HepG2 (cell line): Measurements from ENCODE around the gene COG1. TPM values are rescaled to one million over a fixed set of nuclear protein-coding genes. Genes with fewer than 3 reads are reported as not detected.
A peak's percentile ranks its signal among the peaks of the same experiment; 100 is the strongest.

Experiments used
- ATAC-seq: fragments of 200-7000 bp; cut with Tn5 transposase; 3 replicates; pipeline ENCODE4 v1.9.1; 2020; ENCODE audit warnings: mild to moderate bottlenecking, moderate library complexity
- BruUV-seq: library from RNA; stranded (reverse); fragments of 400-500 nt; replicated peaks from 2 replicates; lab custom pipeline; 2021; lab: Mats Ljungman, UMichigan
- CTCF ChIA-PET: fragments of 300-600 bp; formaldehyde crosslinking; extraction: SDS; loops from one replicate; lab custom pipeline; 2021; ENCODE audit warnings: low total read pairs, inconsistent platforms, low intra/inter-chr PET ratio; lab: Yijun Ruan, JAX
- POLR2A ChIA-PET: fragments of 350-600 bp; sonication (Branson Sonifier 250); formaldehyde crosslinking; loops from one replicate; lab custom pipeline; 2020; ENCODE audit warnings: antibody characterized with exemption, inconsistent platforms; lab: Yijun Ruan, JAX
- DNase-seq: peaks from one replicate; pipeline ENCODE4 v3.0.0-alpha.2; 2015; ENCODE audit warnings: low spot score
- FAIRE-seq: peaks from 3 replicates; lab custom pipeline; 2011; peaks lifted over from hg19 to GRCh38; lab: Jason Lieb, UNC
- H2AFZ ChIP-seq: one replicate; pipeline ENCODE4 v1.6.1; 2011; ENCODE audit warnings: low read length, inconsistent platforms
- H3K27ac ChIP-seq: fragments of 300-600 bp; 3 replicates; pipeline ENCODE4 v1.8.0; 2011; ENCODE audit warnings: mixed run types, mild to moderate bottlenecking, mixed read lengths, low read length, inconsistent platforms; ENCODE audit not compliant: insufficient read depth; ENCODE audit errors: extremely low read length
- H3K27me3 ChIP-seq, 2 experiments: fragments of 200-600 bp in 1 of 2; 2 replicates in 1 of 2; 3 replicates in 1 of 2; pipeline versions ENCODE4 v1.6.0 to v1.8.0; 2011; ENCODE audit warnings: low read length in 2 of 2, mild to moderate bottlenecking in 2 of 2, moderate library complexity in 2 of 2, inconsistent platforms in 1 of 2; ENCODE audit not compliant: insufficient read depth in 2 of 2, control insufficient read depth in 1 of 2
- H3K36me3 ChIP-seq, 2 experiments: fragments of 200-600 bp in 1 of 2; replicated peaks in 1 of 2; 2 replicates in 1 of 2; 3 replicates in 1 of 2; pipeline versions ENCODE4 v1.5.1 to v1.8.0; 2011; ENCODE audit warnings: low read length in 2 of 2, inconsistent platforms in 1 of 2; ENCODE audit not compliant: insufficient read depth in 2 of 2, control insufficient read depth in 1 of 2
- H3K4me1 ChIP-seq: 2 replicates; pipeline ENCODE4 v1.5.1; 2012; ENCODE audit warnings: low read length, inconsistent platforms; ENCODE audit not compliant: insufficient read depth
- H3K4me2 ChIP-seq: 2 replicates; pipeline ENCODE4 v1.6.0; 2011; ENCODE audit warnings: low read depth, low read length, inconsistent platforms
- H3K4me3 ChIP-seq, 3 experiments: fragments of 200-600 bp in 1 of 3; sonication (generic), shearing (Covaris generic) in 1 of 3; replicated peaks in 1 of 3; 2 replicates each; pipeline ENCODE4 v1.5.1; 2011 to 2016; ENCODE audit warnings: low read length in 3 of 3, inconsistent platforms in 2 of 3, low read depth in 2 of 3, mild to moderate bottlenecking in 2 of 3, control low read depth in 1 of 3, mixed read lengths in 1 of 3; ENCODE audit not compliant: insufficient read depth in 1 of 3
- H3K79me2 ChIP-seq: one replicate; pipeline ENCODE4 v1.6.1; 2011; ENCODE audit warnings: low read length, inconsistent platforms; ENCODE audit not compliant: insufficient read depth
- H3K9ac ChIP-seq: 2 replicates; pipeline ENCODE4 v1.6.0; 2011; ENCODE audit warnings: mild to moderate bottlenecking, low read depth, low read length, inconsistent platforms; ENCODE audit not compliant: insufficient read depth
- H3K9me3 ChIP-seq: 2 replicates; pipeline ENCODE4 v1.5.1; 2012; ENCODE audit warnings: mild to moderate bottlenecking, low read length
- H4K20me1 ChIP-seq: 2 replicates; pipeline ENCODE4 v1.6.0; 2011; ENCODE audit warnings: inconsistent platforms, mild to moderate bottlenecking, low read length, moderate library complexity; ENCODE audit not compliant: insufficient read depth
- ERF ChIP-seq: IDR thresholded peaks from 2 replicates; pipeline ENCODE4 v1.6.1; 2018; ENCODE audit warnings: missing biosample characterization, missing genetic modification reagents
- GATAD2A ChIP-seq: IDR thresholded peaks from 2 replicates; pipeline ENCODE4 v1.6.1; 2016
- MAFF ChIP-seq: IDR thresholded peaks from 2 replicates; pipeline ENCODE4 v1.6.1; 2011; ENCODE audit warnings: low read depth, low read length, improper control_type of control experiment
- SIN3A ChIP-seq: IDR thresholded peaks from 2 replicates; pipeline ENCODE4 v1.6.1; 2011; ENCODE audit warnings: low read depth, mild to moderate bottlenecking, control low read depth, low read length, borderline replicate concordance
- SOX6 ChIP-seq, 2 experiments: fragments of 450-650 bp in 1 of 2; sonication (generic) in 1 of 2; formaldehyde crosslinking in 1 of 2; IDR thresholded peaks; 2 replicates each; pipeline versions ENCODE4 v1.4.0 to v1.6.1; 2017 to 2020; ENCODE audit warnings: antibody characterized with exemption in 1 of 2, mild to moderate bottlenecking in 1 of 2, missing genetic modification reagents in 1 of 2
- ZBTB38 ChIP-seq: sonication (generic); formaldehyde crosslinking; IDR thresholded peaks from 2 replicates; pipeline ENCODE4 v1.5.1; 2020; ENCODE audit warnings: mild to moderate bottlenecking, missing genetic modification reagents
- ZFP36L2 ChIP-seq: sonication (generic); formaldehyde crosslinking; IDR thresholded peaks from 2 replicates; pipeline ENCODE4 v1.4.0; 2020; ENCODE audit warnings: missing genetic modification reagents
- ZNF629 ChIP-seq: sonication (generic); formaldehyde crosslinking; conservative IDR thresholded peaks from 2 replicates; pipeline ENCODE4 v1.5.0; 2020; ENCODE audit warnings: missing genetic modification reagents
- WGBS: methylation state at CpG from one replicate; pipeline ENCODE4 v1.1.6; 2017; ENCODE audit warnings: low lambda C conversion rate; 5-methylcytosine and 5-hydroxymethylcytosine counted together
- in situ Hi-C: cut with HindIII; loops from 2 replicates; pipeline ENCODE4 v1.10.0; 2017; ENCODE audit warnings: low pct_unique_long_range_greater_than_20kb; ENCODE audit not compliant: extremely low pct_ligation_motif_present
- intact Hi-C: fragments of 100-400 bp; cut with micrococcal nuclease; formaldehyde crosslinking; loops from one replicate; pipeline ENCODE4 v1.10.0; 2022; ENCODE audit not compliant: unreplicated experiment
- polyA plus RNA-seq, 8 experiments: library from polyadenylated mRNA; depleted of rRNA in 3 of 8; stranded (reverse) in 7 of 8; unstranded in 1 of 8; fragments of >200 nt; fragmentation: Illumina TruSeq in 4 of 8; extraction: Trizol in 4 of 8; gene quantifications; 2 replicates each; pipeline versions ENCODE4 v1.2.1 to v1.2.3, GENCODE V29; 2011 to 2016; ENCODE audit warnings: low read depth in 4 of 8, missing spikeins in 1 of 8, mixed read lengths in 1 of 8; ENCODE audit not compliant: insufficient read depth in 1 of 8
- total RNA-seq, 5 experiments: library from RNA; depleted of rRNA; stranded (reverse); fragments of >200 nt; fragmentation: Illumina TruSeq; extraction: Trizol; gene quantifications; 2 replicates each; pipeline ENCODE4 v1.2.3, GENCODE V29; 2016; ENCODE audit warnings: low read depth in 1 of 5
- TF ChIP-seq, protein P1 (sequence below): sonication (generic); formaldehyde crosslinking; IDR thresholded peaks from 2 replicates; pipeline ENCODE4 v1.4.0; 2020; ENCODE audit warnings: low read depth, mild to moderate bottlenecking, missing genetic modification reagents
- TF ChIP-seq, protein P2 (sequence below): IDR thresholded peaks from 2 replicates; pipeline ENCODE4 v1.4.0; 2020; ENCODE audit warnings: mild to moderate bottlenecking, missing genetic modification reagents
- TF ChIP-seq, protein P3 (sequence below): sonication (generic); IDR thresholded peaks from 2 replicates; pipeline ENCODE4 v1.6.1; 2016; ENCODE audit warnings: low read depth, borderline replicate concordance

The COG1 gene
- total and polyA plus RNA-seq, 2 of the 13 experiments (the other 11 are each of a cell fraction or from before 2014, with no cell fraction given): 36.6 to 39.7 TPM

DNA sequence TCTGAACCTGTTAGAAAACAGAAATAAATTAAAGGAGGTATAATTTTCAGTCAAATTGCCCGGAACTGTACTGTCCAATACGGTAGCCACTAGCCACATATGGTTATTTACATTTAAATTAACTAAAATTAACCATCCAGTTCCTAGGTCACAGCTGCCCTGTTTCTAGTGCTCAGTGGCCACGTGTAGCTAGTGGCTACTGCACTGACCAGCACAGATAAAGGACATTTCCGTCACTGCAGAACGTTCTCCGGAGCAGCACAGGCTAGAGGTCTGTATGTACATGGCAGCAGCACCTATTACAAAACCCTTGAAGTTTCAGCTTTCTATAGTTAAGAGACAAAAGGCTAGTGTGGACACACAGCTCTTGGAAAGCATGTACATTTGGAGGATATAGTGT is 35.1 kb downstream of the COG1 start:
- ATAC-seq (no peak), FAIRE-seq (no peak), DNase-seq (no peak)
- TF ChIP-seq, protein P1, sequence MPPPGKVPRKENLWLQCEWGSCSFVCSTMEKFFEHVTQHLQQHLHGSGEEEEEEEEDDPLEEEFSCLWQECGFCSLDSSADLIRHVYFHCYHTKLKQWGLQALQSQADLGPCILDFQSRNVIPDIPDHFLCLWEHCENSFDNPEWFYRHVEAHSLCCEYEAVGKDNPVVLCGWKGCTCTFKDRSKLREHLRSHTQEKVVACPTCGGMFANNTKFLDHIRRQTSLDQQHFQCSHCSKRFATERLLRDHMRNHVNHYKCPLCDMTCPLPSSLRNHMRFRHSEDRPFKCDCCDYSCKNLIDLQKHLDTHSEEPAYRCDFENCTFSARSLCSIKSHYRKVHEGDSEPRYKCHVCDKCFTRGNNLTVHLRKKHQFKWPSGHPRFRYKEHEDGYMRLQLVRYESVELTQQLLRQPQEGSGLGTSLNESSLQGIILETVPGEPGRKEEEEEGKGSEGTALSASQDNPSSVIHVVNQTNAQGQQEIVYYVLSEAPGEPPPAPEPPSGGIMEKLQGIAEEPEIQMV (CRISPR knock-in tag): no peak
- peak; percentile 51; the same call in 1 of the 2 replicates for TF ChIP-seq ZBTB38 (CRISPR knock-in tag)
- CTCF ChIA-PET: no interaction called here
- peaks cover 1 to 2% of the 10 kb centered on the region in 2 experiments; a peak in 2 of 5 replicates for H3K36me3 ChIP-seq
- no TSS peak for BruUV-seq
- no peak overlapping the region for H3K9ac ChIP-seq
- in situ Hi-C loops: no loop called here
- no peak overlapping the region for H3K27ac ChIP-seq
- no peak overlapping the region for H2AFZ ChIP-seq
- H3K79me2 ChIP-seq: peaks cover 75% of the 10 kb centered on the region
- intact Hi-C loops: no loop called here
- peaks cover 0 to 4% of the 10 kb centered on the region in 2 experiments; a peak in 1 of 5 replicates for H3K27me3 ChIP-seq
- POLR2A ChIA-PET: interaction anchor here (0.6 to 1.7 kb wide), 5 partner anchors 21 to 37 kb away, joined by 3 to 6 read pairs (median 5); no protein-coding TSS in a partner anchor
- no peak overlapping the region for H3K4me3 ChIP-seq
- 73% methylated on average over 6 of the region's 6 CpGs for WGBS
- H4K20me1 ChIP-seq: no peaks in the 10 kb centered on the region
- peaks cover 72% of the 10 kb centered on the region for H3K4me1 ChIP-seq
- H3K4me2 ChIP-seq: 0 out of 2 replicates have a peak overlapping the region, but pooled peaks have one; percentile 18
- H3K9me3 ChIP-seq: no peaks in the 10 kb centered on the region

DNA sequence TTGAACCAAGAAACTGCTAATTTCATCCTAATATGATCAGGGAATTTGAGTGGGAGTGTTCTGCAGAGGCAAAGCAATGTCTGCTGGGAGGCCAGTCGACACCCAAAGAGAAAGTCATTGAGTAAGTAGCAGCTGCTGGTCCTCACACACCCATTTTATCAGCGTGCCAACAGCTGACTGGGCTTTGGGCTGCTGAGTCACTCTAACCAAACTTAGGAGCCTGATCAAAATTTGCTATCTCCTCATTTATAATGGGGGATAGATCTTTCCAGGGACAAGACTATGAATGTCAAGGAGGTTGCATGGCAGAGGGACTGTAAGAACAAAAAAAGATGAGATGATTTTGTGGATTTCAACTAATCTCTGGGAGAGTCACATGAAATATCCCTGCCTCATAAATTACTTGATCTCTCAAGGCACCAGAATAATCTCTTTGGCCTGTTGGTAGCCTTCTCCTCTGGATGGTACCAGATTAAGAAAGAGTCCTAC is 35.9 kb downstream of the COG1 start:
- H3K4me2 ChIP-seq: peak overlapping the region; percentile 18
- CTCF ChIA-PET: no interaction called here
- H3K4me3 ChIP-seq: no peak overlapping the region
- no peaks in the 10 kb centered on the region for H3K9me3 ChIP-seq
- H3K27ac ChIP-seq: peak overlapping the region; percentile 26
- in situ Hi-C loops: no loop called here
- H3K79me2 ChIP-seq: peaks cover 83% of the 10 kb centered on the region
- 20% methylated on average over 2 of the region's 2 CpGs for WGBS
- H3K27me3 ChIP-seq: peaks cover 0 to 4% of the 10 kb centered on the region in 2 experiments; a peak in 1 of 5 replicates
- H3K36me3 ChIP-seq: no peaks in the 10 kb centered on the region; a peak in 1 of 5 replicates
- FAIRE-seq: peak; percentile 26
- POLR2A ChIA-PET: interaction anchor here (1.0 to 1.4 kb wide), 3 partner anchors 25 to 82 kb away, joined by 3 to 6 read pairs (median 3); no protein-coding TSS in a partner anchor
- intact Hi-C loops: no loop called here
- H2AFZ ChIP-seq: no peak overlapping the region
- BruUV-seq: TSS peak; percentile 25
- DNase-seq: peak; percentile 63
- H3K9ac ChIP-seq: no peak overlapping the region
- H4K20me1 ChIP-seq: no peaks in the 10 kb centered on the region
- no peak for ATAC-seq
- H3K4me1 ChIP-seq: peaks cover 75% of the 10 kb centered on the region
- TF ChIP-seq, protein P2, sequence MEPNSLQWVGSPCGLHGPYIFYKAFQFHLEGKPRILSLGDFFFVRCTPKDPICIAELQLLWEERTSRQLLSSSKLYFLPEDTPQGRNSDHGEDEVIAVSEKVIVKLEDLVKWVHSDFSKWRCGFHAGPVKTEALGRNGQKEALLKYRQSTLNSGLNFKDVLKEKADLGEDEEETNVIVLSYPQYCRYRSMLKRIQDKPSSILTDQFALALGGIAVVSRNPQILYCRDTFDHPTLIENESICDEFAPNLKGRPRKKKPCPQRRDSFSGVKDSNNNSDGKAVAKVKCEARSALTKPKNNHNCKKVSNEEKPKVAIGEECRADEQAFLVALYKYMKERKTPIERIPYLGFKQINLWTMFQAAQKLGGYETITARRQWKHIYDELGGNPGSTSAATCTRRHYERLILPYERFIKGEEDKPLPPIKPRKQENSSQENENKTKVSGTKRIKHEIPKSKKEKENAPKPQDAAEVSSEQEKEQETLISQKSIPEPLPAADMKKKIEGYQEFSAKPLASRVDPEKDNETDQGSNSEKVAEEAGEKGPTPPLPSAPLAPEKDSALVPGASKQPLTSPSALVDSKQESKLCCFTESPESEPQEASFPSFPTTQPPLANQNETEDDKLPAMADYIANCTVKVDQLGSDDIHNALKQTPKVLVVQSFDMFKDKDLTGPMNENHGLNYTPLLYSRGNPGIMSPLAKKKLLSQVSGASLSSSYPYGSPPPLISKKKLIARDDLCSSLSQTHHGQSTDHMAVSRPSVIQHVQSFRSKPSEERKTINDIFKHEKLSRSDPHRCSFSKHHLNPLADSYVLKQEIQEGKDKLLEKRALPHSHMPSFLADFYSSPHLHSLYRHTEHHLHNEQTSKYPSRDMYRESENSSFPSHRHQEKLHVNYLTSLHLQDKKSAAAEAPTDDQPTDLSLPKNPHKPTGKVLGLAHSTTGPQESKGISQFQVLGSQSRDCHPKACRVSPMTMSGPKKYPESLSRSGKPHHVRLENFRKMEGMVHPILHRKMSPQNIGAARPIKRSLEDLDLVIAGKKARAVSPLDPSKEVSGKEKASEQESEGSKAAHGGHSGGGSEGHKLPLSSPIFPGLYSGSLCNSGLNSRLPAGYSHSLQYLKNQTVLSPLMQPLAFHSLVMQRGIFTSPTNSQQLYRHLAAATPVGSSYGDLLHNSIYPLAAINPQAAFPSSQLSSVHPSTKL (CRISPR knock-in tag): peak; percentile 21; the same call in 1 of the 2 replicates
- TF ChIP-seq, protein P3, sequence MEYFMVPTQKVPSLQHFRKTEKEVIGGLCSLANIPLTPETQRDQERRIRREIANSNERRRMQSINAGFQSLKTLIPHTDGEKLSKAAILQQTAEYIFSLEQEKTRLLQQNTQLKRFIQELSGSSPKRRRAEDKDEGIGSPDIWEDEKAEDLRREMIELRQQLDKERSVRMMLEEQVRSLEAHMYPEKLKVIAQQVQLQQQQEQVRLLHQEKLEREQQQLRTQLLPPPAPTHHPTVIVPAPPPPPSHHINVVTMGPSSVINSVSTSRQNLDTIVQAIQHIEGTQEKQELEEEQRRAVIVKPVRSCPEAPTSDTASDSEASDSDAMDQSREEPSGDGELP: peak; percentile 98
- TF ChIP-seq ZFP36L2: no peak
- TF ChIP-seq ZNF629 (CRISPR knock-in tag): 0 out of 2 replicates have a peak, but pooled peaks have one; percentile 20
- peak; percentile 57 for TF ChIP-seq MAFF
- TF ChIP-seq SOX6 (IDR thresholded peaks at IDR 0.05): no peak
- no peak for TF ChIP-seq SOX6 (CRISPR knock-in tag; IDR thresholded peaks at IDR 0.05)
- peak; percentile 79; the same call in 1 of the 2 replicates for TF ChIP-seq SIN3A
- 0 out of 2 replicates have a peak, but pooled peaks have one; percentile 14 for TF ChIP-seq GATAD2A (CRISPR knock-in tag)
- TF ChIP-seq ERF (CRISPR knock-in tag): 0 out of 2 replicates have a peak, but pooled peaks have one; percentile 15
